ENCODE results near the gene HIF3A.

The HIF3A gene

DNA sequence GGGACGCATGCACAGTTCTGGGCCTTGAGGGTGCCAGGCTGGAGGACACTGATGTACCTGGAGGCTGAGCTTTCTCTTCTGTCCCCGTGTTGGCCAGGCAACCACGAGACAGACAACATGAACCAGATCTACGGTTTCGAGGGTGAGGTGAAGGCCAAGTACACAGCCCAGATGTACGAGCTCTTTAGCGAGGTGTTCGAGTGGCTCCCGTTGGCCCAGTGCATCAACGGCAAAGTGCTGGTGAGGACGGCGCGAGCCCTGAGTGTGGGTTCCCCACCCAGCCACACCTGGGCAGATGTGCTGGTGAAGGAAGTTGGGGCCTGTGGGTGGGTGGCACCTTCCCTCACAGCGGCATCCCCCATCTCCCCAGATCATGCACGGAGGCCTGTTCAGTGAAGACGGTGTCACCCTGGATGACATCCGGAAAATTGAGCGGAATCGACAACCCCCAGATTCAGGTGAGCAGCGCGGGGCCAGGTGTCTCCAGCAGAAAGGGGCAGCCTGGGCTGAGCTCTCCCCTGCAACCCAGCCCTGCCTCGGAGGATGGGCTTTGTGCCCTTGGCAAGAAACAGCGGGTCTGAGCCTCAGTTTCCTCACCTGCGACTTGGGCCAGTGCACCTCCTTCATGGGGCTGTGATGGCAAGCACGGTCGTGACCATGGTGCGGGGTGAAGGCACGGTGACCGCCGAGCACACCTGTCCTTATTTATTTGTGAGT is 90.3 kb downstream of the HIF3A start:
- FAIRE-seq: no peak

- FAIRE-seq: no peak
Observed at GRCh38 chr19:46387713-46388130, 90.9 kb downstream of the HIF3A start.

DNA sequence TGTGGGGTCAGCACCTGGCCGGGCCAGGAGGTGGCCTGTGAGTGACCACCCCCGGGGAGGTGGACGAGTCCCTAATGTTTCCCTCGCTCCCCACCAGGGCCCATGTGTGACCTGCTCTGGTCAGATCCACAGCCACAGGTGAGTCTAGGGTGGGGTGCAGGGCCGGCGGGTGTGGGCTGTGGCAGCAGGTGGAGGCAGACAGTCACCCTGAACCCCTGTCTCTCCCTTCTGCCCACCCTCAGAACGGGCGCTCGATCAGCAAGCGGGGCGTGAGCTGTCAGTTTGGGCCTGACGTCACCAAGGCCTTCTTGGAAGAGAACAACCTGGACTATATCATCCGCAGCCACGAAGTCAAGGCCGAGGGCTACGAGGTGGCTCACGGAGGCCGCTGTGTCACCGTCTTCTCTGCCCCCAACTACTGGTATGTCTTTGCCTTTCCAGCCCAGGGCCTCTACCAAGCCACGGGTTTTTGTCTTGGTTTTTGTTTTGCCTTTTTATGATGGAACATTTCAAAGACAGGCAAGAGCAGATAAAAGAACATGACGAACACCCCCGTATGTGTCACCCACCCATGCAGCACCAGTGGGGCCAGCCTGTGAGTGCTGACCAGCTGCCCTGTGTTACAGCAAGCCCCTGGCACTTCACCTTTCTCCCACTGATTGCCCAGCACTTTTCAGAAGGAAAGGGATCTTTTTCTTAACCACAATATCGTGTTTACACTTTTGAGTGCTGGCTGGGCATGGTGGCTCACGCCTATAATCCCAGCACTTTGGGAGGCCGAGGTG is 91.7 kb downstream of the HIF3A start:
- no peak for FAIRE-seq

GRCh38 chr19:46390121-46390858 is 93.4 kb downstream of the HIF3A start:
- FAIRE-seq: no peak

DNA sequence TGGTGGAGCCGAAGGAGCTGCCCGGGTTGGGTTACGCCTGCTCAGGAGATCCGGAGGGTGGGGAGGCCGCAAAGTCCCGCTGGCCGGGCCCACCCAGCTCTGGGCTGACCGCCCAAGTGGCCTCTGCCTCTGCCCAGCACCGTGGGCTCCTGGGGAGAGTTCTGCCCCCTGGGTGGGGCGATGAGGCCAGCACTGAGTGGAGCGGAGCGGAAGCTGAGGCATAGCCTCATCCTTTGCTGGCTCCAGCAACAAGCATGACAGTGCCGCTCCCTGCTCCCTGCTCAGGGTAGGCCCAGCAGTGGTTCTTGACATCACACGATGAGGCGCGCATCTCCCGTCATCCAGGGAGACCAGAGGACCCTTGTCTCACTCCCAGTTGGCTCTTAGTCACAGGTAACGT is 94.0 kb downstream of the HIF3A start:
- no peak for FAIRE-seq

DNA sequence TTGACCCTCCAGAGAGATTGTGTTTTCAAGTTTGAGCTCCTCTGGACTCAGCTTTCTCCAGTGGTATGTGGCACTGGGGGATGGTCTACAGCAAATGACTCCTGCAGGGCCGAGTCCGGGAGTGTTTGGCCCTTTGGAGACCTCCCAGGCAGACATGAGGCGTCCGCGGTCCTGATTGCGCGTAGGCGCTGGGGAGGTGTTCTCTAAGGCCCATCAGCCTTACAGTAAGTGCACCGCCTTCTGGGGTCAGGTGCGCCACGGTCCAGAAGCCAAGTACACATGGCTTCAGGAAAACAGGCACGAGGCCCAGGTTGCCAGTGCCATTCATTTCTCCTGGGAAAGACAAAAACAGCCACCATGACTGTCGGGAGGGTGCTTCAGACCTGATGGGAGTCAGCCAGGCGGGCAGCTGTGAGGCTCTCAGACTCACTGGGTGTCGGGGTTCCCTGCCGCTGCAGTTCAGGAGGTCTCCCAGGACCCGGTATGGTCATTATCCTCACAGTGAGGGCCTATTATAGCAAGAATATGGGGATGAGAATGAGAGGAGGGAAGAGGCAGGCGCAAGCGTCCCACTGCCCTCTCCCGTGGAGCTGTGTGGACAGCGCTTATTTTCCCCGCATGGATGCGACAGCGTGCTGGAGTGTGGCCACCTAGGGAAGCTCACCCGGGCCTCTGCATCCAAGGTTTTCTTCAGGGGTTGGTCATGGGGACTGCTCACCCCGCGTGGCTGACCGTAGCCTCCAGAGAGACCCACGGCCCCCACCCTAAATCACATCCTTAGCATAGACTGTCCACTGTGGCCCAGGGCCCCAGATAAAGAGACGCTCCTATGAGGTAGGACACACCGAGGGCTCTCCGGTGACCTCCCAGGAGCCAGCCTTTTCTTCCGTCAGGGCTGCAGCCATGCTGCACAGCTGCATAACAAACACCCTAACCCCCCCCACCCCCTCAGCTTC is 94.7 kb downstream of the HIF3A start:
- no peak for FAIRE-seq

- no peak for FAIRE-seq
Observed at GRCh38 chr19:46392252-46392801, 95.5 kb downstream of the HIF3A start.

- FAIRE-seq: no peak
Observed at GRCh38 chr19:46392837-46393236, 96.0 kb downstream of the HIF3A start.
